Gastroesophageal sphincter (tissue), 3 donors: ENCODE measurements around the gene AACS.

Experiments used
- CTCF ChIP-seq, 4 experiments: fragments of 200-600 bp in 2 of 4; fragments of 450-650 bp in 2 of 4; sonication (generic) in 1 of 4; IDR thresholded peaks; one replicate each; pipeline ENCODE4 v1.5.1; 2017 to 2019; ENCODE audit warnings: antibody characterized with exemption in 4 of 4, mild to moderate bottlenecking in 2 of 4, moderate library complexity in 2 of 4
- POLR2A ChIP-seq, 2 donors: fragments of 450-650 bp; IDR thresholded peaks; one replicate each; pipeline ENCODE4 v1.6.1; 2017; ENCODE audit warnings: antibody characterized with exemption in 2 of 2, mild to moderate bottlenecking in 2 of 2, moderate library complexity in 1 of 2
- POLR2AphosphoS5 ChIP-seq: sonication (generic); formaldehyde crosslinking; IDR thresholded peaks from one replicate; pipeline ENCODE4 v1.6.1; 2017; ENCODE audit warnings: antibody characterized with exemption

- TF ChIP-seq POLR2A (IDR thresholded peaks at IDR 0.05): no peak
- TF ChIP-seq CTCF (IDR thresholded peaks at IDR 0.05): no peak
- no peak for TF ChIP-seq POLR2AphosphoS5
Observed at GRCh38 chr12:125140279-125141209, 75.3 kb downstream of the AACS start.
